CD14-positive monocyte (primary cell): ENCODE measurements around the gene TRMT5. TPM values are rescaled to one million over a fixed set of nuclear protein-coding genes. Genes with fewer than 3 reads are reported as not detected.

Experiments
- DNase-seq, 3 donors: peaks; one replicate each; pipeline ENCODE4 v3.0.0-alpha.2; 2011 to 2022
- H2AFZ ChIP-seq: 2 replicates; pipeline ENCODE4 v1.6.0; 2012; ENCODE audit warnings: mild to moderate bottlenecking, low read depth, low read length, inconsistent platforms; ENCODE audit not compliant: insufficient read depth, poor library complexity, severe bottlenecking
- H3K27ac ChIP-seq, 2 donors: 1 replicate in 1 of 2; 2 replicates in 1 of 2; pipeline ENCODE4 v1.5.1; 2012 to 2013; ENCODE audit warnings: low read length in 2 of 2, control low read depth in 1 of 2, inconsistent platforms in 1 of 2, low read depth in 1 of 2, mild to moderate bottlenecking in 1 of 2
- H3K27me3 ChIP-seq, 2 donors: one replicate each; pipeline versions ENCODE4 v1.6.0 to v1.6.1; 2011 to 2013; ENCODE audit warnings: low read length in 2 of 2; ENCODE audit not compliant: control insufficient read depth in 2 of 2, insufficient read depth in 2 of 2
- H3K36me3 ChIP-seq, 2 donors: replicated peaks in 1 of 2; 1 replicate in 1 of 2; 2 replicates in 1 of 2; pipeline versions ENCODE4 v1.5.1 to v1.6.1; 2012 to 2013; ENCODE audit warnings: low read length in 2 of 2, control low read depth in 1 of 2, inconsistent platforms in 1 of 2, mild to moderate bottlenecking in 1 of 2; ENCODE audit not compliant: insufficient read depth in 2 of 2, control insufficient read depth in 1 of 2
- H3K4me1 ChIP-seq, 2 donors: 1 replicate in 1 of 2; 2 replicates in 1 of 2; pipeline versions ENCODE4 v1.5.1 to v1.6.1; 2012 to 2013; ENCODE audit warnings: low read length in 2 of 2, control low read depth in 1 of 2, inconsistent platforms in 1 of 2, mild to moderate bottlenecking in 1 of 2, moderate library complexity in 1 of 2; ENCODE audit not compliant: insufficient read depth in 2 of 2, control insufficient read depth in 1 of 2
- H3K4me2 ChIP-seq: replicated peaks from 2 replicates; pipeline ENCODE3; 2012; ENCODE audit warnings: low read length, moderate library complexity, mild to moderate bottlenecking; ENCODE audit not compliant: poor library complexity, severe bottlenecking; ENCODE audit errors: extremely low read depth
- H3K4me3 ChIP-seq, 3 experiments: fragments of 200-600 bp in 1 of 3; sonication (generic) in 1 of 3; replicated peaks in 1 of 3; 1 replicate in 2 of 3; 2 replicates in 1 of 3; pipeline ENCODE4 v1.5.1; 2011 to 2013; ENCODE audit warnings: low read length in 3 of 3, mild to moderate bottlenecking in 3 of 3, control low read depth in 2 of 3, low read depth in 2 of 3, inconsistent platforms in 1 of 3, moderate library complexity in 1 of 3
- H3K79me2 ChIP-seq: 2 replicates; pipeline ENCODE4 v1.6.0; 2012; ENCODE audit warnings: mild to moderate bottlenecking, control low read depth, inconsistent platforms, low read length, moderate library complexity; ENCODE audit not compliant: insufficient read depth
- H3K9ac ChIP-seq: 2 replicates; pipeline ENCODE4 v1.6.0; 2017; ENCODE audit warnings: low read length, mild to moderate bottlenecking; ENCODE audit not compliant: insufficient read depth, poor library complexity, severe bottlenecking
- H3K9me3 ChIP-seq, 2 donors: replicated peaks in 1 of 2; 1 replicate in 1 of 2; 2 replicates in 1 of 2; pipeline versions ENCODE4 v1.5.1 to v1.6.1; 2012 to 2013; ENCODE audit warnings: low read length in 2 of 2, control low read depth in 1 of 2; ENCODE audit not compliant: control insufficient read depth in 1 of 2, insufficient read depth in 1 of 2
- H4K20me1 ChIP-seq: 2 replicates; pipeline ENCODE4 v1.6.0; 2012; ENCODE audit warnings: mild to moderate bottlenecking, low read length, control low read depth, moderate library complexity; ENCODE audit not compliant: insufficient read depth
- H3K27ac Mint-ChIP-seq, 7 donors: one replicate each; pipeline ENCODE4 v1.8.0; 2020; ENCODE audit warnings: mild to moderate bottlenecking in 7 of 7, mixed read lengths in 7 of 7, moderate library complexity in 6 of 7, inconsistent platforms in 2 of 7
- H3K27me3 Mint-ChIP-seq, 3 donors: one replicate each; pipeline ENCODE4 v1.8.0; 2021 to 2022; ENCODE audit warnings: low read depth in 3 of 3, mild to moderate bottlenecking in 3 of 3, mixed read lengths in 3 of 3, moderate library complexity in 3 of 3, inconsistent platforms in 1 of 3
- H3K36me3 Mint-ChIP-seq, 2 donors: one replicate each; pipeline ENCODE4 v1.8.0; 2020; ENCODE audit warnings: mixed read lengths in 2 of 2, inconsistent platforms in 1 of 2, mild to moderate bottlenecking in 1 of 2
- H3K4me1 Mint-ChIP-seq: one replicate; pipeline ENCODE4 v1.8.0; 2020; ENCODE audit warnings: mild to moderate bottlenecking, mixed read lengths
- H3K4me3 Mint-ChIP-seq, 2 donors: one replicate each; pipeline ENCODE4 v1.8.0; 2020; ENCODE audit warnings: mild to moderate bottlenecking in 2 of 2, mixed read lengths in 2 of 2, moderate library complexity in 1 of 2
- H3K9me3 Mint-ChIP-seq, 7 donors: one replicate each; pipeline ENCODE4 v1.8.0; 2020 to 2022; ENCODE audit warnings: mixed read lengths in 7 of 7, mild to moderate bottlenecking in 6 of 7, moderate library complexity in 6 of 7, inconsistent platforms in 2 of 7
- WGBS: methylation state at CpG from one replicate; pipeline ENCODE4 v1.1.5; 2013; ENCODE audit warnings: missing lambda C conversion rate; ENCODE audit not compliant: insufficient coverage; 5-methylcytosine and 5-hydroxymethylcytosine counted together
- intact Hi-C, 2 donors: fragments of 100-400 bp; cut with micrococcal nuclease; formaldehyde crosslinking; loops; one replicate each; pipeline versions ENCODE4 v1.15.0 to v1.15.1; 2023
- polyA plus RNA-seq, 3 donors: library from polyadenylated mRNA; depleted of rRNA in 1 of 3; unstranded in 2 of 3; stranded (reverse) in 1 of 3; fragments of 300-500 nt in 2 of 3; fragments of >200 nt in 1 of 3; fragmentation: Illumina TruSeq in 2 of 3; gene quantifications; 1 replicate in 2 of 3; 2 replicates in 1 of 3; pipeline ENCODE4 v1.2.3, GENCODE V29; 2012 to 2021
- TF ChIP-seq, protein P1 (sequence below): fragments of 200-600 bp; IDR thresholded peaks from one replicate; pipeline ENCODE4 v1.8.0; 2022; ENCODE audit warnings: antibody characterized with exemption, mild to moderate bottlenecking

Gene TRMT5
- polyA plus RNA-seq, 3 donors, result 0.89 to 2.8 (median 1.9) TPM

GRCh38 chr14:60981633-60982455 is 965 bp upstream of the TRMT5 start:
- Histone ChIP-seq H3K4me2 (peak overlapping the region; percentile 95), H3K27me3 (no peaks in the 10 kb centered on the region), H3K9ac (peak overlapping the region; percentile 90), H3K4me1 (peaks cover 43 to 56% of the 10 kb centered on the region in 2 donors), H3K36me3 (peaks cover 0 to 20% of the 10 kb centered on the region in 2 donors), H2AFZ (peak overlapping the region; percentile 97), H4K20me1 (no peaks in the 10 kb centered on the region), H3K79me2 (peaks cover 37% of the 10 kb centered on the region), H3K27ac (peak overlapping the region; percentile 81 to 93), H3K9me3 (no peaks in the 10 kb centered on the region), H3K4me3 (peak overlapping the region; percentile 82 to 97 (median 96))
- no peaks in the 10 kb centered on the region for H3K9me3 Mint-ChIP-seq
- no peak overlapping the region for H3K4me3 Mint-ChIP-seq
- WGBS, result 0% methylated on average over 4 of the region's 12 CpGs
- peaks cover 11 to 21% of the 10 kb centered on the region in 2 donors for H3K36me3 Mint-ChIP-seq
- H3K27ac Mint-ChIP-seq, result no peak overlapping the region
- peak; percentile 44 to 77 (median 44) for DNase-seq
- H3K27me3 Mint-ChIP-seq, result no peaks in the 10 kb centered on the region
- intact Hi-C loops, result loop anchor here (5.0 to 10.0 kb wide), 3 partner anchors 120 to 735 kb away; partner anchors contain the start of gene PPM1A (in 1 of the 2)
- H3K4me1 Mint-ChIP-seq, result peaks cover 17% of the 10 kb centered on the region
- TF ChIP-seq, protein P1, sequence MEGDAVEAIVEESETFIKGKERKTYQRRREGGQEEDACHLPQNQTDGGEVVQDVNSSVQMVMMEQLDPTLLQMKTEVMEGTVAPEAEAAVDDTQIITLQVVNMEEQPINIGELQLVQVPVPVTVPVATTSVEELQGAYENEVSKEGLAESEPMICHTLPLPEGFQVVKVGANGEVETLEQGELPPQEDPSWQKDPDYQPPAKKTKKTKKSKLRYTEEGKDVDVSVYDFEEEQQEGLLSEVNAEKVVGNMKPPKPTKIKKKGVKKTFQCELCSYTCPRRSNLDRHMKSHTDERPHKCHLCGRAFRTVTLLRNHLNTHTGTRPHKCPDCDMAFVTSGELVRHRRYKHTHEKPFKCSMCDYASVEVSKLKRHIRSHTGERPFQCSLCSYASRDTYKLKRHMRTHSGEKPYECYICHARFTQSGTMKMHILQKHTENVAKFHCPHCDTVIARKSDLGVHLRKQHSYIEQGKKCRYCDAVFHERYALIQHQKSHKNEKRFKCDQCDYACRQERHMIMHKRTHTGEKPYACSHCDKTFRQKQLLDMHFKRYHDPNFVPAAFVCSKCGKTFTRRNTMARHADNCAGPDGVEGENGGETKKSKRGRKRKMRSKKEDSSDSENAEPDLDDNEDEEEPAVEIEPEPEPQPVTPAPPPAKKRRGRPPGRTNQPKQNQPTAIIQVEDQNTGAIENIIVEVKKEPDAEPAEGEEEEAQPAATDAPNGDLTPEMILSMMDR, result no peak

DNA sequence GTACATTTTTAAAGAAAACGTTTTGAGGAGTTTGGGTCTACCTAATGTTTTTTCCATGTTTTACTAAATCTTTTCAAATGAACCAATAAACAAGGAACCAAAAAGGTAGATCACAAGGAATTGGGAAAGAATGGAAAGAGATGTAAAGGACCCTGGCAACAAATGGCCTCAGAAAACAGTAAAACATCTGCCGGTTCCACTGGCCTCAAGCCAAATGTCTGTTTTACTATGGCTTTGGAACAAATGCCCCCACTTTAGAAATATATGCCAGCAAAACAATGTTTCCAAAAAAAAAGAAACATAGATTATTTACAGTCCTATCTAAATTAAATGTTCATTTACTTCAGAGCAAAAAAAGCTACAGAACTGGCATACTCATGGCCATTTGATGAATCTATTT is 3.0 kb downstream of the TRMT5 start:
- Histone ChIP-seq H3K4me3 (no peak overlapping the region), H3K79me2 (peaks cover 18% of the 10 kb centered on the region), H3K27me3 (no peaks in the 10 kb centered on the region), H4K20me1 (no peaks in the 10 kb centered on the region), H3K36me3 (peaks cover 0 to 32% of the 10 kb centered on the region in 2 donors), H3K4me2 (no peak overlapping the region), H3K9ac (no peak overlapping the region), H3K4me1 (peaks cover 20 to 25% of the 10 kb centered on the region in 2 donors), H2AFZ (no peak overlapping the region), H3K9me3 (no peaks in the 10 kb centered on the region), H3K27ac (no peak overlapping the region)
- H3K36me3 Mint-ChIP-seq, result peaks cover 19 to 24% of the 10 kb centered on the region in 2 donors
- no peak for DNase-seq
- H3K9me3 Mint-ChIP-seq, result no peaks in the 10 kb centered on the region
- WGBS, result no CpG with 5 or more reads among the region's 2 CpGs
- no peak overlapping the region for H3K27ac Mint-ChIP-seq
- TF ChIP-seq, protein P1, result no peak
- intact Hi-C loops, result no loop called here
- H3K27me3 Mint-ChIP-seq, result no peaks in the 10 kb centered on the region
- H3K4me3 Mint-ChIP-seq, result no peak overlapping the region
- H3K4me1 Mint-ChIP-seq, result no peaks in the 10 kb centered on the region
